Activated CD8-positive, alpha-beta memory T cell treated with anti-CD3 and anti-CD28 coated beads, Interleukin-2, amount 10 ng/mL, durations not matched to agents 7 days and 5 days (primary cell): ENCODE data around the gene MS4A5. TPM values are rescaled to one million over a fixed set of nuclear protein-coding genes. Genes with fewer than 3 reads are reported as not detected.

ENCODE experiments used
- ATAC-seq: fragments of 150-1000 bp; cut with Tn5 transposase; one replicate; pipeline ENCODE4 v1.10.0; 2021; ENCODE audit warnings: moderate library complexity
- CTCF ChIA-PET: fragments of 350-600 bp; sonication (Branson Sonifier 250); formaldehyde crosslinking; loops from one replicate; lab custom pipeline; 2021; ENCODE audit warnings: antibody characterized with exemption; lab: Charles Lee
- DNase-seq: peaks from one replicate; pipeline ENCODE4 v3.0.0-alpha.2; 2020
- H3K27ac Mint-ChIP-seq: one replicate; pipeline ENCODE4 v1.8.0; 2021; ENCODE audit warnings: mild to moderate bottlenecking, mixed read lengths
- H3K27me3 Mint-ChIP-seq: one replicate; pipeline ENCODE4 v1.8.0; 2021; ENCODE audit warnings: mixed read lengths
- H3K36me3 Mint-ChIP-seq: one replicate; pipeline ENCODE4 v1.8.0; 2021; ENCODE audit warnings: mild to moderate bottlenecking, mixed read lengths
- H3K4me1 Mint-ChIP-seq: one replicate; pipeline ENCODE4 v1.8.0; 2021; ENCODE audit warnings: mixed read lengths
- H3K4me3 Mint-ChIP-seq: one replicate; pipeline ENCODE4 v1.8.0; 2021; ENCODE audit warnings: mild to moderate bottlenecking, moderate library complexity, mixed read lengths
- H3K9me3 Mint-ChIP-seq: one replicate; pipeline ENCODE4 v1.8.0; 2022; ENCODE audit warnings: low read depth, mixed read lengths
- total RNA-seq, 2 experiments: library from RNA; stranded (reverse); gene quantifications; one replicate each; pipeline ENCODE4 v1.2.3, GENCODE V29; 2021

The MS4A5 gene
- total RNA-seq, result not detected

DNA sequence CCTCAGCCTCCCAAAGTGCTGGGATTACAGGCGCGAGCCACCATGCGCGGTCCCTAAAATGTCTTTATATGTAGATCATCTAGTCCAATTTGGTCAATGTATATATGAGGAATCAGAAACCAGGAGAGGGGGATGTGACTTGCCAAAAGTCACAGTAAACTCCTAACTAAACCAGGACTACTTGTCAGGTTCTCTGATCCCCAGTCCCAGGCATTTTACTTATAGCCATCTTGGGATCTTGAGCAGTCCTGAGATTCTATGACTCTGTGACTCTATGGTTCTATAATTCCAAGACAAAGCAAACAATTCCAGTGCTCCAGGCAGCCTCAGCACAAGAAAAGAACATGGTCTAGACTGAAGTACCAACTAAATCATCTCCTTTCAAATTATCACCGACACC lies at the start of gene MS4A5:
Gene MS4A5, plus strand, starts transcription at position 301 of the 400 bp plus-strand sequence. CDS start 103 bp downstream, outside the sequence.
- Mint-ChIP-seq H3K27ac (no peak within 1 kb of the TSS), H3K27me3 (peaks cover 32% of the 10 kb centered on the region), H3K36me3 (no peaks in the 10 kb centered on the region), H3K4me1 (no peaks in the 10 kb centered on the region), H3K9me3 (no peaks in the 10 kb centered on the region), H3K4me3 (no peak within 1 kb of the TSS)
- no peak for ATAC-seq
- DNase-seq, result no peak
- CTCF ChIA-PET, result no interaction called here

DNA sequence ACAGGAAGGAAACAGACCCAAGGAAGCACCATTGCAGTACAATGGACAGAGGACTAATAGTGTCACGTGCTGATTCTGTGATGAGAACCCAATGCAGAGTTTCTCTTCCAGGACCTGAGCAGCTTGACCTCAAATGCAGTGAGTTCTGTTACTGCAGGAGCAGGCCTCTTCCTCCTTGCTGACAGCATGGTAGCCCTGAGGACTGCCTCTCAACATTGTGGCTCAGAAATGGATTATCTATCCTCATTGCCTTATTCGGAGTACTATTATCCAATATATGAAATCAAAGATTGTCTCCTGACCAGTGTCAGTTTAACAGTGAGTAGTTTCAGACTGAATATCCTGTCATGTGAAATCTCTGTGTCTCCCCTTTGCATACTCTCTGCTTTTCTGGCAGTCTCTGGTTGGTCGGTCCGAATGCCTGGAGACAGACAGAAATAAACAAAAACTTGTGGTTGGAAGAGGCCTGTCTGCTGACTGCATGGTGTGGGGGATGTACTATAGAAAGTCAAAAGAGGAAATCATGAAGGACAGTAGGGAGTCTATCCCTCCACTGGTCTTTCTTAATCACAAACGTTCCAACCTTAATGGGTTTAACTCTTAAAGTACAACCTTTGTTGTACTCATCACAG lies 40.0 kb upstream of the MS4A5 start:
- CTCF ChIA-PET, result no interaction called here
- Mint-ChIP-seq H3K9me3 (no peaks in the 10 kb centered on the region), H3K4me3 (no peak overlapping the region), H3K36me3 (no peaks in the 10 kb centered on the region), H3K27me3 (no peaks in the 10 kb centered on the region), H3K27ac (no peak overlapping the region), H3K4me1 (no peaks in the 10 kb centered on the region)
- DNase-seq, result no peak
- no peak for ATAC-seq

GRCh38 chr11:60390419-60390818 lies 39.0 kb upstream of the MS4A5 start:
- no peak overlapping the region for H3K4me3 Mint-ChIP-seq
- ATAC-seq, result no peak
- DNase-seq, result no peak
- no peaks in the 10 kb centered on the region for H3K36me3 Mint-ChIP-seq
- H3K4me1 Mint-ChIP-seq, result no peaks in the 10 kb centered on the region
- no peak overlapping the region for H3K27ac Mint-ChIP-seq
- no peaks in the 10 kb centered on the region for H3K27me3 Mint-ChIP-seq
- H3K9me3 Mint-ChIP-seq, result no peaks in the 10 kb centered on the region
- CTCF ChIA-PET, result no interaction called here

- Mint-ChIP-seq H3K9me3 (no peaks in the 10 kb centered on the region), H3K27me3 (peaks cover 2% of the 10 kb centered on the region), H3K4me3 (no peak overlapping the region), H3K27ac (no peak overlapping the region), H3K36me3 (no peaks in the 10 kb centered on the region), H3K4me1 (no peaks in the 10 kb centered on the region)
- CTCF ChIA-PET, result no interaction called here
- ATAC-seq (no peak), DNase-seq (no peak)
These were observed 37.0 kb upstream of the MS4A5 start for GRCh38 chr11:60392361-60392760.

GRCh38 chr11:60393016-60393415 lies 36.4 kb upstream of the MS4A5 start:
- ATAC-seq (no peak), DNase-seq (no peak)
- no peak overlapping the region for H3K4me3 Mint-ChIP-seq
- no peaks in the 10 kb centered on the region for H3K9me3 Mint-ChIP-seq
- H3K27me3 Mint-ChIP-seq, result peaks cover 4% of the 10 kb centered on the region
- H3K27ac Mint-ChIP-seq, result no peak overlapping the region
- no peaks in the 10 kb centered on the region for H3K4me1 Mint-ChIP-seq
- H3K36me3 Mint-ChIP-seq, result no peaks in the 10 kb centered on the region
- CTCF ChIA-PET, result no interaction called here

DNA sequence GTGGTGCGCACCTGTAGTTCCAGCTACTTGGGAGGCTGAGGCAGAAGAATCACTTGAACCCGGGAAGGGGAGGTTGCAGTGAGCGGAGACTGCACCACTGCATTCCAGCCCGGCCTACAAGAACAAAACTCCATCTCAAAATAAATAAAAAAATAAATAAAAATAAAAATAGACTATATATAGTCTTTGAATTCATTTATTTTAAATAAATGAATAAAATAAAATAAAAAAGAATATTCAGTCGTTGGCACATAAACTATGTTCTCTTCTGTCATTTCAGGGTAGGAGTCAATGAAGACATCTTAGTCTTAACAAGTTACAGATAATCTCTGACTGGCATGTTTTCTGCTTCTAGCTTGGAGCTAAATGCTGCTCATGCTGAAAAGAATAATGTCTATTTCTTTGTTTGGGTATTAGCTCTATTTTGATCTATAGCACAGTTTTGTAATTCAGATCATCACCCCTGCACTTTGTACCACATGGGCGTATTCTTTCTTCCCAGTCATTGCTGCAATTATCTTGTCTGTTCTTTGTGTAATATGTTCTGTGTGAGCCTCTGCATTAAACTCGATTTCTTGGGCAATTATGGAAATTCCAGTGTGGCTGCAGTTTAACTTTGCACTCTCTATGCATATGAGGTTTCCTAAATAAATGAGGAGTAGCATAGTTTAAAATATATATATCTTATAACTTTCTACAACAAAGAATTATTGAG lies 34.5 kb upstream of the MS4A5 start:
- no peak for ATAC-seq
- H3K27ac Mint-ChIP-seq, result no peak overlapping the region
- H3K4me1 Mint-ChIP-seq, result no peaks in the 10 kb centered on the region
- no peaks in the 10 kb centered on the region for H3K36me3 Mint-ChIP-seq
- CTCF ChIA-PET, result no interaction called here
- no peaks in the 10 kb centered on the region for H3K9me3 Mint-ChIP-seq
- no peak overlapping the region for H3K4me3 Mint-ChIP-seq
- peaks cover 4% of the 10 kb centered on the region for H3K27me3 Mint-ChIP-seq
- no peak for DNase-seq

DNA sequence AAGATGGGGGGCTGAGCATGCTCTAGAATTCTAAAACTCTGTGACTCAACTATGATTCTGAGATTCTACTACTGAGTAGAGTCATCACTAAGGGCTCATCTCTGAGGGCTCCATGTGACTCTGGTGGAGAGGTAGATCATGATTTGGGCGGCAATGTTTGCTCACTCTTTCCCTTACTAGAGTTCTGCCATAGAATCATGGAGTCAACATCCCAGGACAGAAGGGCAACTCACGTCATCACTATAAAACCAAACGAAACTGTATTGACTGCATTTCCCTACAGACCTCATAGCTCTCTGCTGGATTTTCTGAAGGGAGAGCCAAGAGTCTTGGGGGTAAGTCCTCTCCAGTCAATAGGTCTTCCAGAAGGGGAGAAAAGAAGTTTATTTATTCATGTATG lies 33.0 kb upstream of the MS4A5 start, which contains the start of gene MS4A14:
Gene MS4A14, plus strand, starts transcription at position 78 of the 400 bp plus-strand sequence. Its CDS starts 120 bp downstream, at position 198.
- no peak within 1 kb of the TSS for H3K4me3 Mint-ChIP-seq
- no peaks in the 10 kb centered on the region for H3K36me3 Mint-ChIP-seq
- no peak within 1 kb of the TSS for H3K27ac Mint-ChIP-seq
- DNase-seq (no peak), ATAC-seq (no peak)
- no peaks in the 10 kb centered on the region for H3K9me3 Mint-ChIP-seq
- H3K27me3 Mint-ChIP-seq, result peaks cover 4% of the 10 kb centered on the region
- H3K4me1 Mint-ChIP-seq, result no peaks in the 10 kb centered on the region
- CTCF ChIA-PET, result no interaction called here

GRCh38 chr11:60396799-60397198 lies 32.6 kb upstream of the MS4A5 start:
- Mint-ChIP-seq H3K9me3 (no peaks in the 10 kb centered on the region), H3K4me3 (no peak overlapping the region), H3K4me1 (no peaks in the 10 kb centered on the region), H3K27me3 (peaks cover 4% of the 10 kb centered on the region), H3K36me3 (no peaks in the 10 kb centered on the region), H3K27ac (no peak overlapping the region)
- ATAC-seq, result no peak
- DNase-seq, result no peak
- CTCF ChIA-PET, result no interaction called here

- CTCF ChIA-PET, result no interaction called here
- ATAC-seq, result no peak
- no peak overlapping the region for H3K27ac Mint-ChIP-seq
These were observed 9.4 kb upstream of the MS4A5 start for GRCh38 chr11:60420015-60420414.

GRCh38 chr11:60422609-60423008 lies 6.8 kb upstream of the MS4A5 start:
- H3K4me1 Mint-ChIP-seq, result no peaks in the 10 kb centered on the region
- no peaks in the 10 kb centered on the region for H3K36me3 Mint-ChIP-seq
- H3K27ac Mint-ChIP-seq, result no peak overlapping the region
- H3K4me3 Mint-ChIP-seq, result no peak overlapping the region
- CTCF ChIA-PET, result no interaction called here
- DNase-seq (no peak), ATAC-seq (no peak)
- H3K9me3 Mint-ChIP-seq, result no peaks in the 10 kb centered on the region
- peaks cover 9% of the 10 kb centered on the region for H3K27me3 Mint-ChIP-seq

More at GRCh38 chr11:60420015-60420414, 9.4 kb upstream of the MS4A5 start:
- H3K36me3 Mint-ChIP-seq, result no peaks in the 10 kb centered on the region
- DNase-seq, result no peak
- H3K9me3 Mint-ChIP-seq, result no peaks in the 10 kb centered on the region
- H3K4me1 Mint-ChIP-seq, result no peaks in the 10 kb centered on the region
- no peak overlapping the region for H3K4me3 Mint-ChIP-seq
- H3K27me3 Mint-ChIP-seq, result peaks cover 8% of the 10 kb centered on the region

DNA sequence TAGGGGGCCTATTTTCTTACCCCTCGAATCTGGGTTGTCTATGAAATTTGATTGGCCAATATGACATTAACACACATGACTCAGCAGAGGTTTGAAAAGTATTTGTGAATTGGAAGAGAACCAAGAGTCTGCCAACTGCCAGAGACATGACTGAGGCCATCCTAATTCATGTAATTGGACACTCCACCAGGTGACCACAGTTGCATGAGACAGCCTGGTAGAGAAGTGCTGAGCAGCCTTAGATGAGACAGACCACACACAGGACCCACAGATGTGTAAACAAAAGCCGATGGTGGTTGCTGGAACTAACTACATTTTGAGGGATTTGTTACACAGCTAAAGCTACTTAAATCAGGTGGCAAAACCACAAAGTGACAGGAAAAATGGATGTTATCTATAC lies 855 bp upstream of the MS4A5 start:
- no peaks in the 10 kb centered on the region for H3K4me1 Mint-ChIP-seq
- no peak overlapping the region for H3K27ac Mint-ChIP-seq
- no peak overlapping the region for H3K4me3 Mint-ChIP-seq
- ATAC-seq, result no peak
- H3K9me3 Mint-ChIP-seq, result no peaks in the 10 kb centered on the region
- H3K27me3 Mint-ChIP-seq, result peaks cover 30% of the 10 kb centered on the region
- DNase-seq, result no peak
- CTCF ChIA-PET, result no interaction called here
- no peaks in the 10 kb centered on the region for H3K36me3 Mint-ChIP-seq

GRCh38 chr11:60431251-60431650 lies 1.9 kb downstream of the MS4A5 start:
- peaks cover 26% of the 10 kb centered on the region for H3K27me3 Mint-ChIP-seq

GRCh38 chr11:60433401-60433800 lies 4.0 kb downstream of the MS4A5 start:
- ATAC-seq (no peak), DNase-seq (no peak)
- Mint-ChIP-seq H3K27ac (no peak overlapping the region), H3K9me3 (no peaks in the 10 kb centered on the region), H3K4me3 (no peak overlapping the region), H3K4me1 (no peaks in the 10 kb centered on the region), H3K36me3 (no peaks in the 10 kb centered on the region), H3K27me3 (peaks cover 19% of the 10 kb centered on the region)
- CTCF ChIA-PET, result no interaction called here

More at GRCh38 chr11:60431251-60431650, 1.9 kb downstream of the MS4A5 start:
- DNase-seq (no peak), ATAC-seq (no peak)
- no peaks in the 10 kb centered on the region for H3K9me3 Mint-ChIP-seq
- no peaks in the 10 kb centered on the region for H3K36me3 Mint-ChIP-seq
- no peak overlapping the region for H3K4me3 Mint-ChIP-seq
- CTCF ChIA-PET, result no interaction called here
- no peak overlapping the region for H3K27ac Mint-ChIP-seq
- H3K4me1 Mint-ChIP-seq, result no peaks in the 10 kb centered on the region

DNA sequence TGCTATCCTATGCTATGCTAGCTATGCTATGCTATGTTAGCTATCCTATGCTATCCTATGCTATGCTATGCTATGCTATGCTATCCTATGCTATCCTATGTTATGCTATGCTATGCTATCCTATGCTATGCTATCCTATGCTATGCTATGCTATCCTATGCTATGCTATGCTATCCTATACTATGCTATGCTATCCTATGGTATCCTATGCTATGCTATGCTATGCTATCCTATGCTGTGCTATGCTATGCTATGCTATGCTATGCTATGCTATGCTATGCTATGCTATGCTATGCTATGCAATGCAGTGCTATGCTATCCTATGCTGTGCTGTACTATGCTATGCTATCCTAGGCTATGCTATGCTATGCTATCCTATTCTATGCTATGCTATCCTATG lies 17.7 kb downstream of the MS4A5 start:
- DNase-seq (no peak), ATAC-seq (no peak)
- no peaks in the 10 kb centered on the region for H3K9me3 Mint-ChIP-seq
- H3K27ac Mint-ChIP-seq, result no peak overlapping the region
- H3K4me3 Mint-ChIP-seq, result no peak overlapping the region
- CTCF ChIA-PET, result no interaction called here
- peaks cover 8% of the 10 kb centered on the region for H3K4me1 Mint-ChIP-seq
- no peaks in the 10 kb centered on the region for H3K27me3 Mint-ChIP-seq
- H3K36me3 Mint-ChIP-seq, result no peaks in the 10 kb centered on the region
